Measurements from ENCODE around the gene STARD13. TPM values are rescaled to one million over a fixed set of nuclear protein-coding genes. Genes with fewer than 3 reads are reported as not detected.
"Not testable (repeated sequence)": the region's sequence is repeated elsewhere in the genome, so short reads cannot be mapped to it uniquely, and the experiment has no call there.

Gene STARD13
- polyA plus RNA-seq, 4 donors, result 23.3 to 24.1 (median 23.7) TPM

- DNase-seq (ENCODE audit: low read depth in 4 of 4, low spot score in 3 of 4), result no peak
These were observed 26.8 kb downstream of the STARD13 start for GRCh38 chr13:33258808-33259193.

GRCh38 chr13:33257841-33258807 lies 27.4 kb downstream of the STARD13 start:
- no peak for DNase-seq (ENCODE audit: low read depth in 4 of 4, low spot score in 3 of 4)

GRCh38 chr13:33256148-33256840 lies 29.3 kb downstream of the STARD13 start:
- DNase-seq (ENCODE audit: low read depth in 4 of 4, low spot score in 3 of 4), result no peak

- no peak for DNase-seq (ENCODE audit: low read depth in 4 of 4, low spot score in 3 of 4)
These were observed 33.4 kb downstream of the STARD13 start for GRCh38 chr13:33252135-33252534.

DNA sequence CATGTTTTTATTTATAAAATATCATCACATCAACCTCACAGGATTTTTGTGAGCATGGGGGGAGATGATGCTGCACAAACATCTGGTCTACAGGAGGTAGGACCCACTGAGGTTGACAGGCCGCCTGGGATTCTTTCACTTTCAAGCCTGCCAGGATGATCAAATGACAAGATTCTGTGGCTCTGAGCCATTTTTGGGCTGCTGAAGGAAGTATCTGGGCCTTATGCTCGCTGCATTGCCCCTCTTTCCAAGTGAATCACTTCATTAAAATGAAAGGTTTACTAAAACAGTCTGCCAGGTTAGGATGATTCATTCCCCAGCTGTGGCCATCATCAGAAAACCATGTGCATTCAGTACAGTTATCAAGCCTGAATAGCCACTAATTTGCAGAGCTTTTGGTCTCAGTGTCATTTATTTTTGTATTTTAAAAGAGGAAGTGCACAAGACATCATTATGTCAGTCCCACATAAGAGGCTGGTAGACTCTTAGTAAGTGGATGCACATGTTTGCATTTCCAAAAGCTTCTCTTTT lies 34.4 kb downstream of the STARD13 start:
- no peak for DNase-seq (ENCODE audit: low read depth in 4 of 4, low spot score in 3 of 4)

DNA sequence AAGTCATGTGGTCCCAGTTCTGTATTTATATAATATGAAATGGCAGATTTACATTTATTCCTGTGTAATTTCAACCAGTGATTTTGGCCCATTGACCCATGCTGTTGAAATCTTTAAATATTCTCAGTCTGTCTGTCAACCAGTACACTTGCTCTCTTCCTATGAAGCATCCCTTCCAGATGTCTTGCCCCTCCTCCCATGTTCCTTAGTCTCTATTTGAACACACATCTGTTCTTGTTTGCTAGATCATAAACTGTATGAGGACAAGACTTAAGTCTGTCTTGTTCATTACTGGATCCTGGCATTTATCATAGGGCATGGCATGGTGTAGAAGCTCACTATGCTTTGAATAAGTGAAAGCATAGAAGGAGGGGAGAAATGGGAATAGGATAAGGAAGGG lies 34.9 kb downstream of the STARD13 start:
- DNase-seq (ENCODE audit: low read depth in 4 of 4, low spot score in 3 of 4), result no peak

DNA sequence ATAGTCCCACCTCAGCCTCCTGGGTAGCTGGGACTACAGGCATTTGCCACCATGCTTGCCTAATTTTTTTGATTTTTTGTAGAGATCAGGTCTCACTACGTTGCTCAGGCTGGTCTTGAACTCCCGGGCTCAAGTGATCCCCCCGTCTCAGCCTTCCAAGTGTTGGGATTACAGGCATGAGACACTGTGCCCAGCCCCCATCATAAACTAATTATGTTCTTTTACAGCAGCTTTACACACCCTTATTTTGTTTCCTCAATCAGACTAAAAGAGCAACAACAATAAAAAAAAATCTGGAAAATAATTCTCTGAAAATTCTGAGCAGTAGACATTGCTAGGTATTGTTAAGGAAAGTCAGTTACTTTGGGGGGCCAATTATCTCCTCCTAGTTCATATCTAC lies 35.7 kb downstream of the STARD13 start:
- no peak for DNase-seq (ENCODE audit: low read depth in 4 of 4, low spot score in 3 of 4)

GRCh38 chr13:33249066-33249465 lies 36.5 kb downstream of the STARD13 start:
- DNase-seq (ENCODE audit: low read depth in 4 of 4, low spot score in 3 of 4), result no peak

GRCh38 chr13:33245505-33246158 lies 39.9 kb downstream of the STARD13 start:
- no peak for DNase-seq (ENCODE audit: low read depth in 4 of 4, low spot score in 3 of 4)

GRCh38 chr13:33244907-33245287 lies 40.7 kb downstream of the STARD13 start:
- no peak for DNase-seq (ENCODE audit: low read depth in 4 of 4, low spot score in 3 of 4)

GRCh38 chr13:33244210-33244906 lies 41.2 kb downstream of the STARD13 start:
- no peak for DNase-seq (ENCODE audit: low read depth in 4 of 4, low spot score in 3 of 4)

- DNase-seq (ENCODE audit: low read depth in 4 of 4, low spot score in 3 of 4), result no peak
These were observed 42.5 kb downstream of the STARD13 start for GRCh38 chr13:33242984-33243617.

DNA sequence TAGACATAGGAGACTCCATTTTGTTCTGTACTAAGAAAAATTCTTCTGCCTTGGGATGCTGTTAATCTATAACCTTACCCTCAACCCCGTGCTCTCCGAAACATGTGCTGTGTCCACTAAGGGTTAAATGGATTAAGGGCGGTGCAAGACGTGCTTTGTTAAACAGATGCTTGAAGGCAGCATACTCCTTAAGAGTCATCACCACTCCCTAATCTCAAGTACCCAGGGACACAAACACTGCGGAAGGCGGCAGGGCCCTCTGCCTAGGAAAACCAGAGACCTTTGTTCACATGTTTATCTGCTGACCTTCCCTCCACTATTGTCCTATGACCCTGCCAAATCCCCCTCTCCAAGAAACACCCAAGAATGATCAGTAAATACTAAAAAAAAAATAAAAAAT lies 43.2 kb downstream of the STARD13 start:
- DNase-seq (ENCODE audit: low read depth in 4 of 4, low spot score in 3 of 4), result not testable (repeated sequence)

DNA sequence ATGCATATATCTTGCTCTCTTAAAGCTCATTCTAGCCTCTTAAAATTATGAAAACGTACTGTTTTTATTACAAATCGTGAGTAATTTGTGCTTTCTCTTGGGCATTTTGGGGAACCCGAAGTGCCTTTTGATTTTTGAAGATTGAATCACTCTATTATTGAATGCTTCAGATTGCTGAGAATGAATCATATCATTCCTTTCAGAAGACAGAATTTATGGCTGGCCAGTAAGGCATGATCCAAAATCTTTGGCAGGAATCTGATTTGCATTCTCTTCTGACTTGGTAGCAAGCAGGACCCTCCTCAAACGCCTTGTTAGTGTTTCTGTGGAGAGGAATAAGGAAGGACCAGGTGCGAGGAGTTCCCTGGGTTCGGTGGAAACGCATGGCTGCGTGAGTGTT lies 49.5 kb downstream of the STARD13 start:
- no peak for DNase-seq (ENCODE audit: low read depth in 4 of 4, low spot score in 3 of 4)

GRCh38 chr13:33235564-33235963 lies 50.0 kb downstream of the STARD13 start:
- DNase-seq (ENCODE audit: low read depth in 4 of 4, low spot score in 3 of 4), result no peak

DNA sequence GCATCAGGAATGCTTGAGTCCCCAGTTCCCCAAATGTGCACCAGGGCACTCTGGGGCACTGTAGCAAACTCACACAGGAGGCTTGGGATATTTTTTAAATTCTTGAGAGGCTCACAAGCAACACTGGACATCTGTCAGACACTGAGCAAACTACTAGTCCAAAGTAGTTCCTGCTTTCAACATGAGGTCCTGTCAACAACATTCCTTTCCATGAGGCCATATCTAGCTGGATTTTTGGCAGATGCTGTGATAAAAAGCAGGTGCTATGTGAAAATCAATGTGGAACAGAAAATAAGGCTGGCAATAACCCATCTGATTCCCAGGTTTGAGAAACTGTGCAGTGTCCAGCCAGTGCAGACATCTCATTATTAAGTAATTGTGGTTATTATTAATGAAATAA lies 50.5 kb downstream of the STARD13 start:
- DNase-seq (ENCODE audit: low read depth in 4 of 4, low spot score in 3 of 4), result no peak

DNA sequence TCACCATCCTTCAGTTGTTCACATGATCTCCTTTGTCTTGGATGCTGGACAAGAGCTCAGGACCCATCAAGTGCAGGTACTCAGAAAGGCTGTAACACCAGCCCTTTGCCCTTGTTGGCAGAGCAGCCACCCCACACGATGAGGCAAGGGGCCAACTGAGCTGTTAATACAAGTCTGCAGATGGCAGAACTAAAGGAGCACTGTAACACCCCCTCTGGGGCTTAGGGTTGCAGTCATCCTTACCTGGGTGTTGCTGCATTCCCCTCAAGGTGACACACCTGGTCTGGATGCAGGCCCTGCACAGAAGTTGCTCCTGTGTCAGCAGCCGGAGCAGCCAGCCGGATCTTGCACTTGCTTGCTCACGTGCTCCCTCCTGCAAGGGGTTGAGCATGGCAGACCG lies 52.0 kb downstream of the STARD13 start:
- DNase-seq (ENCODE audit: low read depth in 4 of 4, low spot score in 3 of 4), result no peak

DNA sequence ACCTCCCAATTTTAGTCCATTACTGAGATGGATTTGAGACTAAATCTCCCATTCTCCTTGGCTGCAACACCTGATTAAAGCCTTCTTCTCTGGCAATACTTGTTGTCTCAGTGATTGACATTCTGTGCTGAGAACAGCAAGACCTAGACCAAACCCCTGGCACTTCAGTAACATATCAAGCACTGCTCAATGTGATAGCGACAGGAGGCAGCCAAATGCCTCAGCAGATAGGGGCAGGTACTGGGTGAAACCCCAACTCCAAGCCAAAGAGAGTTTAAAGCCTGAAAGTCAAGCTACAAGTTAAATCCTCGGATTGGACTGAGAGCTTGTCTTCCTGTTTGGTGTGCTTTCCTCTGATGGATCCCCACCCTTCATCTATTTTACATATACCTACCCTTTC lies 52.7 kb downstream of the STARD13 start:
- no peak for DNase-seq (ENCODE audit: low read depth in 4 of 4, low spot score in 3 of 4)

GRCh38 chr13:33231339-33231738 lies 54.2 kb downstream of the STARD13 start:
- DNase-seq (ENCODE audit: low read depth in 4 of 4, low spot score in 3 of 4), result no peak
